HepG2 (cell line): ENCODE measurements around the gene CCDC88C.

ENCODE experiments used
- CTCF ChIP-seq: sonication (generic); formaldehyde crosslinking; IDR thresholded peaks from 2 replicates; pipeline ENCODE4 v1.5.0; 2020; ENCODE audit warnings: mild to moderate bottlenecking, missing genetic modification reagents, moderate library complexity
- ZMYM2 ChIP-seq: sonication (generic); formaldehyde crosslinking; IDR thresholded peaks from 2 replicates; pipeline ENCODE4 v1.8.0; 2022; ENCODE audit warnings: mild to moderate bottlenecking, missing genetic modification reagents

DNA sequence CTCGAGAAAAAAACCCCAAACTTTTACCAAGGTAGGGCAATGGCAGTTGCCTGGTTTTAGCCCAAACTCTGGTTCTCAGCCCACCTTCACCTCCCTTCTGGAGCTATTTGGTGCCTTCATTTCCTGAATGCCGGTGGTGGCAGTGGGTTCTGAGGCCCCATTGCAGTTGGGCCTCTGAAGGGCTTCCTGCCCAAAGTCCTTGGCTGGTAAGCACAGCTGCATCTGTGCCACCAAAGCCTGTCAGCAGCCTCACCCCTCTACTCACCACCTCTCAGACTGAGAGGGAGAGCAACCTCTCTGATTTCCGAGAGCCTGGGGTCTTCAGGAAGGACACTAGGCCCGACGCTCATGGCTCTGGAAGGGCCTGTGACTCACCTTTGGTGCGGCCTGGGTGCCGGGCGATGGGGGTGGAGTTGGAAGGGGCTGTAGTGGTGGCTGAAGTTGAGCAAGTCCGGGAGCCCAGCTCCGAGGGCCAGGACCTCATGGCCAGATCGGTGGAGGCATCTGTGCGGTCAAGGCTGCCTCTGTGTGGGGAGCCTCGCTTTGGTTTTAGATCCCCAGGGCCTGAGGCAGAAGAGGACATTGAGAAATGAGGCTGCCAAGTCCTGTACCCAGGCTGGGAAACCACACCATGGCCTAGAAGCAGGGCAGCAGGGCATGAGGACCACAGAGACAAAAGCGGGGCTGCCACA lies 134.5 kb downstream of the CCDC88C start:
- TF ChIP-seq ZMYM2, result no peak
- no peak for TF ChIP-seq CTCF (CRISPR knock-in tag)
